ENCODE data around the gene CHCHD6. TPM values are rescaled to one million over a fixed set of nuclear protein-coding genes. Genes with fewer than 3 reads are reported as not detected.

The CHCHD6 gene
- total RNA-seq, 2 donors from 2014 or later, result 9.9 to 15.5 TPM

DNA sequence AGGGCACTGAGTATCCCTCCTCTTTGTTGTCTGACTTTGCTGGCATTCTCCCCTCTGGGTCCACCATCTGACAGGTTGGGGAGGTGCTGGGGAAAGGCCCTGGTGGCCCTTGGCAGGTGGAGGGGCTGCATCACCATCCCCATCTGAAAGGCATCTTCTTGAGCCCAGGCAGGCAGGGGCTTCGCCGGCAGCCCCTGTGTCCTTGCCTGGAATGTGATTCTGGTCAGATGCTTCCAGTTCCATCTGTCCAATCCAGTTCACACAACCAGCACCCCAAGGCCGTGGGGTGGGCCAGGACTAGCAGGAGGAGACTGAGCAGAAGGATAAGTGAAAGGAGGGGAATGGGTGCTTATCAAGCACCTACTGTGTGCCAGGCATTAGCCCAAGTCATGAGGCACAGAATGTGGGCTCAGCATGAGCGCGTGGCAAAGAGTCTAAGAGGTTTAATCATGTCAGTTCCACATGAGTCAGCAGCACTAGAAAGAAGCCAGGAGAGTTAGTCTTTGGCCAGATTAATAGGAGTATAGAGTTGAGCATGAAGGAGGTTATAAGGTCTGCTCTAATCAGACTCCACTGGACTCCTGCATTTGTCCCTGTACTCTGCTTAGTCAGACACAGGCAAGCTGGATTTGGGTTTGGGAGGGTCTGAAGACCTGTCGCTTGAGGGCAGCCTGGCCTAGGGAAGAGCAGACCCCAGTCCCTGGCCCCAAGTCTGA is 38.7 kb upstream of the CHCHD6 start:
- no peak overlapping the region for H3K4me3 Mint-ChIP-seq
- DNase-seq, result no peak
- no peak for ATAC-seq (replicated peaks in 1 of 2)
- peaks cover 0 to 1% of the 10 kb centered on the region in 2 donors for H3K36me3 Mint-ChIP-seq (ENCODE audit: insufficient read depth in 2 of 2)
- H3K4me1 Mint-ChIP-seq (ENCODE audit: low read depth), result no peaks in the 10 kb centered on the region
- peaks cover 0 to 2% of the 10 kb centered on the region in 2 donors for H3K9me3 Mint-ChIP-seq
- no peaks in the 10 kb centered on the region for H3K27me3 Mint-ChIP-seq (ENCODE audit: low read depth)
- no peak overlapping the region for H3K27ac Mint-ChIP-seq

DNA sequence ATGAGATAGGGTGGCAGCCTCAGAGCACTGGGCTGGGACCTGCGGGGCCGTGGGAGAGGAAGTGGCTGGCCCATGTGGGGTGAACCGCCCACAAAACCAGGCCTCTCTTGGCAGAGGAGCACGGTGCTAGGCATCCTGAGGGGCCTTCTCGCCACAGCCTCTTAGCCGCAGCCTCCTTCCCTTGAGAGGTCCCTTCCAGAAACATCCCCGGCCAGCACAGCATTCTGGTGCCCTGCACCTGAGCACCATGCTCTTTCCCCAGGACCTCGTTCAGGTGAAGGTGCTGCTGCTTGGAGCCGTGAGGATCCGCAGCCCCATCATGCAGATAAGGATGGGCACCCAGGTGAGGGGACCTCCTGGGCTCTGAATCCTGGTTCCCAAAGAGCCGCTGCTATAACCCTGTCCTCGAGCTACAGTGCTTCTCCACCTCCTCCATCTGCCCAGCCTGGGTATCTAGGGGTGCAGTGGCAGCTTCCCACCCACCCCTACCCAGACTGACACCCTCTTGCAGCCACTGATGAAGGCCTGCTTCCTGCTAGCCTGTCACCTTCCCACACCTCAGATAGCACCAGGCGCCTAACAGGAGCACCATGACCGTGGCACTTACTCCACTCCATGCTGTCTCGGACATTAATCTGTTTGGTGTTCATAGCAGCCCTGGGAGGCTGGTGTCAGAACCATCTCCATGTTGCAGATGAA is 37.9 kb upstream of the CHCHD6 start:
- Mint-ChIP-seq H3K27ac (no peak overlapping the region), H3K4me3 (no peak overlapping the region), H3K36me3 (ENCODE audit: insufficient read depth in 2 of 2) (peaks cover 2 to 3% of the 10 kb centered on the region in 2 donors), H3K9me3 (peaks cover 0 to 2% of the 10 kb centered on the region in 2 donors), H3K27me3 (ENCODE audit: low read depth) (no peaks in the 10 kb centered on the region), H3K4me1 (ENCODE audit: low read depth) (peaks cover under 1% of the 10 kb centered on the region)
- DNase-seq (no peak), ATAC-seq (replicated peaks in 1 of 2) (no peak)

DNA sequence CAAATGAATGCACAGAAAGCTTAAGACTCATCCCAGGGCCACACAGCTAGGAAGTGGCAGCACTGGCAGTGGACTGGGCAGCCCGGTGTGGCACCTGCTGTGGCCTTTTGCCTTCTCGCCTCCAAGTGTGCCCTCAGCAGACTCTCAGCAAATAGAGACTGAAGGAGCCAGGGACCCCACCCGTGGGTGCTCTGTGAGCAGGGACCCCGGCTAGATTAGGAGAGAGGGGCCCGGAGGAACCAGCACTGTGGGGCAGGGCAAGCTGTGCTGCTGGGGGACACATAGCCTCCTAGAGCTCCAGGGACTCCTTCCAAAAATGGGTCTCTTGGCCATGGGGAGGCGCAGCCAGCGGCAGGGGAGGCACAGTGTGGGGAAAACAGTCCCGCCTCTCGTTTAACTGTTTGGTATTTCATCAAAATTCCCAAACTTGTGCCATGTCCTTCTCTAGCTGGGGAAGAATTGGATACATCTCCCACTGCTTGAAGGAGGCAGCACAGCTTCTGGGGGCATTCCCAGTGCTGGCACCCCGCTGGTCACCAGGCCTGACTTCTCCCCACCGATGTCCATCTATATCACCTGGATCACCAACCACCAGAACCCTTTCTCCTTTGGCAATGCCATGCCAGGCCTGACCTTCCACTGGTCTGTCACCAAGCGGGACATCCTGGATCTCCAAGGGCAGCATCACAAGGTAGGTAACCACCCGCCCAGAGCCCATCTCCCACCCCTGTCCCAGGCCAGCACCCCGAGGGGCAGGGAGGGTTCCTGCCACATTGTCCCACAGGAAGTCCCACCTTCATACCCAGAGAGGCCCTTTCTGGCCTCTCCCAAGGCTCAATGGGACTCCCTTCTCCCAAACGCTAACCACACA is 37.1 kb upstream of the CHCHD6 start:
- no peak overlapping the region for H3K27ac Mint-ChIP-seq
- H3K4me3 Mint-ChIP-seq, result no peak overlapping the region
- peaks cover 0 to 5% of the 10 kb centered on the region in 2 donors for H3K9me3 Mint-ChIP-seq
- H3K36me3 Mint-ChIP-seq (ENCODE audit: insufficient read depth in 2 of 2), result peaks cover 4 to 6% of the 10 kb centered on the region in 2 donors
- no peak for DNase-seq
- H3K27me3 Mint-ChIP-seq (ENCODE audit: low read depth), result no peaks in the 10 kb centered on the region
- H3K4me1 Mint-ChIP-seq (ENCODE audit: low read depth), result peaks cover 6% of the 10 kb centered on the region
- no peak for ATAC-seq (replicated peaks in 1 of 2)

GRCh38 chr3:126667631-126668449 is 36.2 kb upstream of the CHCHD6 start:
- peaks cover 0 to 5% of the 10 kb centered on the region in 2 donors for H3K9me3 Mint-ChIP-seq
- ATAC-seq (replicated peaks in 1 of 2) (no peak), DNase-seq (no peak)
- H3K36me3 Mint-ChIP-seq (ENCODE audit: insufficient read depth in 2 of 2), result peaks cover 4 to 6% of the 10 kb centered on the region in 2 donors
- no peak overlapping the region for H3K4me3 Mint-ChIP-seq
- H3K4me1 Mint-ChIP-seq (ENCODE audit: low read depth), result peaks cover 6% of the 10 kb centered on the region
- H3K27me3 Mint-ChIP-seq (ENCODE audit: low read depth), result no peaks in the 10 kb centered on the region
- H3K27ac Mint-ChIP-seq, result no peak overlapping the region

DNA sequence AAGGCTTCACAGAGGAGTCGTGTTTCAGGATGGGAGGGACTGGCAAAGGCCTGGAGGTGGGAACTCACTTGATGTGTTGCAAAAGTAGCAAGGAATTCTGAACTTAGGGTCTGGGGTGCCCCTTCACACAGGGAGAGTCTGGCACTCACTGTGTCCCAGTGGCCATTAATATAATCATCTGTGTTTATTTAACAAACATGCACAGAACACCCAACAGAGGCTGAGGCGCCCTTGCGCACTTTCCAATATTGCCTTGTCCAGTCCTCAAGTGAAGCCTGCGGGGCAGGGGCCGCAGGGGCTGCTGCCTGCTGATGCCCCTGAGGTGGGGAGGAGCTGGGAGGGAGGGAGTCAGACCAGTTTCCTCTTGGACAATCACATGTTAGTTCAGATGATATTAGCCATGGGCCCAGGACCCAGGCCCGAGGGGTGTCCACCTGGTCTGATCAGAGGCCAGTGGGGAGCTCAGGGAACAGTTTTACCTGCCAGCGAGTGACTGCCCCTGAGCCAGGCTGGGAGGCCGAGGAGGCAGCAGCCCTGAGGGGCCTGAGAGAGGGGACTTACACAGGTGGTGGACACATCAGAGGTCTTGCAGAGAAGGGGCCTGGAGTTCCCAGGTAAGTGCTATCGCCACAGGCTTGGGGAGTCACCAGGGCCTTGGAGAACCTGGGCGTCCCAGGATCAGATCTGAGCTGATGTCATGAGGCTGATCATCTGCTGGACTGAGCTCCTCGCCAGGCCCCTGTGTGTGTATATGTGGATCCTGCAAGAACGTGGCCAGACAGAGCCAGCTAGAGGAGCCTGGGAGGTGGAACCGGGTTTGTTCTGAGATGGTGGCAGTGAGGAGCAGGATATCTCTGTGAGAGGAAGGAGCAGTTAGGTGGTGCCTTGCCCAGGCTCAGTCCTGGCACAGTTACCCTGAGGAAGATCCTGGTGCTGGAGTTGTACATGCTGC is 35.3 kb upstream of the CHCHD6 start:
- H3K36me3 Mint-ChIP-seq (ENCODE audit: insufficient read depth in 2 of 2), result peaks cover 4 to 6% of the 10 kb centered on the region in 2 donors
- no peak overlapping the region for H3K4me3 Mint-ChIP-seq
- ATAC-seq (replicated peaks in 1 of 2) (no peak), DNase-seq (no peak)
- H3K27me3 Mint-ChIP-seq (ENCODE audit: low read depth), result no peaks in the 10 kb centered on the region
- peaks cover 6% of the 10 kb centered on the region for H3K4me1 Mint-ChIP-seq (ENCODE audit: low read depth)
- no peak overlapping the region for H3K27ac Mint-ChIP-seq
- H3K9me3 Mint-ChIP-seq, result peaks cover 0 to 5% of the 10 kb centered on the region in 2 donors

DNA sequence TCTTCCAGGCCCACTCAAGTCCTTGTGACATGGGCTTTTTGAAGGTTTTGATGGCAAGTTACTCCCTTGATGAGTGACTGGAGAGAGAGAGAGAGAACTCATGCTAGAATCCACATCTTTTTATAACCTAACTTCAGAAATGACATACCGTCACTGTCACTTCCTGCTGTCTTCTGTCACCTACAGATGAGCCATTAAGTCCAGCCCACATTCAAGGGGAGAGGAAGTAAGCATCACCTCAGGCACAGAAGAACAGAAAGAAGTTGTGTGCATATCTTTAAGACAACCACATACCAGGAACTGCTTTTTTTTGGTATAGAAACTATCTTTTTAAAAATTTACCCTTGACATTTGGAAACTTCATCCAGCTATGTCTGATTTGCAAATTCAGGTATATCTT is 32.5 kb upstream of the CHCHD6 start:
- Mint-ChIP-seq H3K4me1 (ENCODE audit: low read depth) (peaks cover 6% of the 10 kb centered on the region), H3K9me3 (peaks cover 0 to 5% of the 10 kb centered on the region in 2 donors), H3K27me3 (ENCODE audit: low read depth) (no peaks in the 10 kb centered on the region), H3K27ac (no peak overlapping the region), H3K4me3 (no peak overlapping the region), H3K36me3 (ENCODE audit: insufficient read depth in 2 of 2) (peaks cover 4 to 6% of the 10 kb centered on the region in 2 donors)
- ATAC-seq (replicated peaks in 1 of 2) (peak; percentile 75 to 86), DNase-seq (no peak)

GRCh38 chr3:126672340-126672739 is 31.7 kb upstream of the CHCHD6 start:
- ATAC-seq (replicated peaks in 1 of 2) (no peak), DNase-seq (no peak)
- Mint-ChIP-seq H3K9me3 (peaks cover 0 to 5% of the 10 kb centered on the region in 2 donors), H3K27me3 (ENCODE audit: low read depth) (no peaks in the 10 kb centered on the region), H3K4me3 (no peak overlapping the region), H3K36me3 (ENCODE audit: insufficient read depth in 2 of 2) (peaks cover 4 to 6% of the 10 kb centered on the region in 2 donors), H3K27ac (no peak overlapping the region), H3K4me1 (ENCODE audit: low read depth) (peaks cover 6% of the 10 kb centered on the region)

DNA sequence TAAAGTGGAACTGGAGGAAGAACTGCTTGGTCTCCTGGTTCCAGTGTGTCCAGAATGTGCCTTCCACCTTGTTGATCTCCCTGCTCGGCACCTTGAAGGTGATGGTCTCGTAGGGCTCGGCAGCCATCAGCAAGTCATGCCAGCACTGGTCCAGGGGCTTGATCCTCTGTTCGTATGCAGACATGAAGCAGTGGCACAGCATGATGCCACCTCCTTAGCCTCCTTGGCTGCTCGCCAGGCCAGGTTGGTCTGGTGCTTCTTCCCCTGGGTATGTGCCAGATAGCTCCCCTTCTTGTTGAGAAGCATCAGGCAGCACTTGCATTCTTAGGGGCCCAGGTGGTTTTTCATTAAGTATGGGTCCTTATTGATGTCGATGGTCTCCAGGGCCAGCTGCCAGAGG is 31.3 kb upstream of the CHCHD6 start:
- Mint-ChIP-seq H3K4me3 (no peak overlapping the region), H3K27ac (no peak overlapping the region), H3K36me3 (ENCODE audit: insufficient read depth in 2 of 2) (peaks cover 4 to 6% of the 10 kb centered on the region in 2 donors), H3K4me1 (ENCODE audit: low read depth) (peaks cover 6% of the 10 kb centered on the region), H3K27me3 (ENCODE audit: low read depth) (no peaks in the 10 kb centered on the region), H3K9me3 (peaks cover 0 to 5% of the 10 kb centered on the region in 2 donors)
- ATAC-seq (replicated peaks in 1 of 2) (no peak), DNase-seq (no peak)

GRCh38 chr3:126676919-126677705 is 26.9 kb upstream of the CHCHD6 start:
- Mint-ChIP-seq H3K9me3 (no peaks in the 10 kb centered on the region), H3K36me3 (ENCODE audit: insufficient read depth in 2 of 2) (no peaks in the 10 kb centered on the region)

DNA sequence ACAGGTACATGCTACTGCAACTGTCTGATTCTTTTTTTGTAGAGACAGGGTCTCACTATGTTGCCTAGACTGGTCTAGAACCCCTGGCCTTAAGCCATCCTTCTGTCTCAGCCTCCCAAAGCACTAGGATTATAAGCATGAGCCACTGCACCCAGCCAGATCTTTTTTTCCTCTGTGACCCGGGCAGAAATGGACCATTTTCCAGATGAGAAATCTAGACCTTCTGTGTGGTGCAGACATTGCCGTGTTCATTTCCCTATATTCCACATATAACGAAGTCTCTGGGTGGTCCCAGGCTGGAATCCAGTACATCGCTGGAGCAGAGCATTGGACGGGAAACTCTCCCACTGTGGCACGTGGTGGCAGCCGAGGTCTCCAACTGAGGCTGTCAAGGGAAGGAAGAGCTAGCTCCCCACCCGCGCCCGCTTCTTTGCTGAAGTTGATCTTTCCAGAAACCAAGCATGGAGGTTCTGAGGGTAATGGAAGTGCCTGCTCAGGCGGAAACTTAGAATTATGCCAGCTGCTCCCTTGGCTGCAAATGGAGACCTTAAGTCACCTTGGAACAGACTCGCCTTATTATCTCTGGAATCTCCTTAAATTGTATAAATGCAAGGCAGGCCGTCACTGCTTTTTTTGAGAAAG is 26.1 kb upstream of the CHCHD6 start:
- H3K27me3 Mint-ChIP-seq (ENCODE audit: low read depth), result peaks cover 5% of the 10 kb centered on the region
- ATAC-seq (replicated peaks in 1 of 2), result no peak
- peaks cover 4% of the 10 kb centered on the region for H3K4me1 Mint-ChIP-seq (ENCODE audit: low read depth)
- no peak for DNase-seq
- no peaks in the 10 kb centered on the region for H3K9me3 Mint-ChIP-seq
- H3K36me3 Mint-ChIP-seq (ENCODE audit: insufficient read depth in 2 of 2), result no peaks in the 10 kb centered on the region
- no peak overlapping the region for H3K27ac Mint-ChIP-seq
- H3K4me3 Mint-ChIP-seq, result no peak overlapping the region

More at GRCh38 chr3:126676919-126677705, 26.9 kb upstream of the CHCHD6 start:
- peaks cover 4% of the 10 kb centered on the region for H3K4me1 Mint-ChIP-seq (ENCODE audit: low read depth)
- DNase-seq (no peak), ATAC-seq (replicated peaks in 1 of 2) (no peak)
- no peak overlapping the region for H3K4me3 Mint-ChIP-seq
- H3K27ac Mint-ChIP-seq, result no peak overlapping the region
- H3K27me3 Mint-ChIP-seq (ENCODE audit: low read depth), result peaks cover 5% of the 10 kb centered on the region
